ENCODE data around the gene CHAF1A.

DNA sequence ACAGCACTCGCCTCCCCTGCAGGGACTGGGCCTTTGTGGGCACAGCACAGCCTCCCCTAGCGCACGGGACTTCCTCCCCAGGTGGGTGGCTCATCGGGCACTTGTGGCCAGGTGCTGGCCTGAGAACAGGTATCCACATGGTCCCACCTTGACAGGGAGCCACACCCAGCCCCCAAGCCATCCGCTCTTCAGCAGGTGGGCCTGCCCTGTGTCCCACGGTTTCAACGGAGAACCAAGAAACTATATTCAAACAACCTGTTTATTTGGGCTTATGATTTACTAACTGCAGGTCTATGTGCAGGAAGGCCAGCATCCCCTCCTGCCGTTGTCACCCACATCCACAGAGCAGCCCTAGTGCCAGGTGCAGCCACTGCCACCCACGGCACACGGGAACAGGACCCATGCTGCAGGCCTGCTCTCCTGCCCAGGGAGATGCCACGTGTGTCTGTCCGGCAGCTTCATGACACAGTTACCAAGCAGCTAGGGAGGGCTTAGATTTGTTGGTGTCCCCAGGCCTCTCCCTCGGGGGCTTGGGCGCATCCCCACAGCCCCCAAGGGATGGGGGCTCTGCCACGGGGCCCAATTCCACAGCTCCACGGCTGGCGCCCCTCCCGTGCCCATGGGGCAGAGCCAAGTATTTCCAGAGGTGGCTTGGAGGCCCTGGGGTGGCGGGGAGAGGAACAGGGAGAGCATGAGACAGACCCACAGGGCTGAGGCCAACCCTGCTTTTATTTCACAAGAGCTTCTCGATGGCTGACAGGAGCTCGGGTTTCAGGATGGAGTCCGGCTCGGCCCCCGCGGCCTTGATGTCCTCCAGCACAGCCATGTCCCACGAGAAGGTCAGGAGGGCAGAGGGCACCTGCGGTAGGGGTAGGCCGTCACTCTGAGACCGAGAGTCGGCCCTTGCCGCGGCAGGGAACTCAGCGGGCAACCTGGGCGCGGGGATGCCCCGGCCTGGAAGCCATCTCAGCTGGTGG lies 42.6 kb downstream of the CHAF1A start:
- TF ChIP-seq, protein P1, sequence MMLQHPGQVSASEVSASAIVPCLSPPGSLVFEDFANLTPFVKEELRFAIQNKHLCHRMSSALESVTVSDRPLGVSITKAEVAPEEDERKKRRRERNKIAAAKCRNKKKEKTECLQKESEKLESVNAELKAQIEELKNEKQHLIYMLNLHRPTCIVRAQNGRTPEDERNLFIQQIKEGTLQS (IDR thresholded peaks at IDR 0.05): no peak
- TF ChIP-seq, protein P2, sequence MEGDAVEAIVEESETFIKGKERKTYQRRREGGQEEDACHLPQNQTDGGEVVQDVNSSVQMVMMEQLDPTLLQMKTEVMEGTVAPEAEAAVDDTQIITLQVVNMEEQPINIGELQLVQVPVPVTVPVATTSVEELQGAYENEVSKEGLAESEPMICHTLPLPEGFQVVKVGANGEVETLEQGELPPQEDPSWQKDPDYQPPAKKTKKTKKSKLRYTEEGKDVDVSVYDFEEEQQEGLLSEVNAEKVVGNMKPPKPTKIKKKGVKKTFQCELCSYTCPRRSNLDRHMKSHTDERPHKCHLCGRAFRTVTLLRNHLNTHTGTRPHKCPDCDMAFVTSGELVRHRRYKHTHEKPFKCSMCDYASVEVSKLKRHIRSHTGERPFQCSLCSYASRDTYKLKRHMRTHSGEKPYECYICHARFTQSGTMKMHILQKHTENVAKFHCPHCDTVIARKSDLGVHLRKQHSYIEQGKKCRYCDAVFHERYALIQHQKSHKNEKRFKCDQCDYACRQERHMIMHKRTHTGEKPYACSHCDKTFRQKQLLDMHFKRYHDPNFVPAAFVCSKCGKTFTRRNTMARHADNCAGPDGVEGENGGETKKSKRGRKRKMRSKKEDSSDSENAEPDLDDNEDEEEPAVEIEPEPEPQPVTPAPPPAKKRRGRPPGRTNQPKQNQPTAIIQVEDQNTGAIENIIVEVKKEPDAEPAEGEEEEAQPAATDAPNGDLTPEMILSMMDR (IDR thresholded peaks at IDR 0.05; ENCODE audit: low read depth, low read length, missing input control): no peak
- TF ChIP-seq RXRA (IDR thresholded peaks at IDR 0.05): no peak
- no peak for TF ChIP-seq JUND (IDR thresholded peaks at IDR 0.05)
- no peak for TF ChIP-seq RAD21 (IDR thresholded peaks at IDR 0.05)
- TF ChIP-seq YY1 (IDR thresholded peaks at IDR 0.05): no peak
- TF ChIP-seq, protein P3, sequence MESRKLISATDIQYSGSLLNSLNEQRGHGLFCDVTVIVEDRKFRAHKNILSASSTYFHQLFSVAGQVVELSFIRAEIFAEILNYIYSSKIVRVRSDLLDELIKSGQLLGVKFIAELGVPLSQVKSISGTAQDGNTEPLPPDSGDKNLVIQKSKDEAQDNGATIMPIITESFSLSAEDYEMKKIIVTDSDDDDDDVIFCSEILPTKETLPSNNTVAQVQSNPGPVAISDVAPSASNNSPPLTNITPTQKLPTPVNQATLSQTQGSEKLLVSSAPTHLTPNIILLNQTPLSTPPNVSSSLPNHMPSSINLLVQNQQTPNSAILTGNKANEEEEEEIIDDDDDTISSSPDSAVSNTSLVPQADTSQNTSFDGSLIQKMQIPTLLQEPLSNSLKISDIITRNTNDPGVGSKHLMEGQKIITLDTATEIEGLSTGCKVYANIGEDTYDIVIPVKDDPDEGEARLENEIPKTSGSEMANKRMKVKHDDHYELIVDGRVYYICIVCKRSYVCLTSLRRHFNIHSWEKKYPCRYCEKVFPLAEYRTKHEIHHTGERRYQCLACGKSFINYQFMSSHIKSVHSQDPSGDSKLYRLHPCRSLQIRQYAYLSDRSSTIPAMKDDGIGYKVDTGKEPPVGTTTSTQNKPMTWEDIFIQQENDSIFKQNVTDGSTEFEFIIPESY (IDR thresholded peaks at IDR 0.05): no peak
- TF ChIP-seq, protein P4, sequence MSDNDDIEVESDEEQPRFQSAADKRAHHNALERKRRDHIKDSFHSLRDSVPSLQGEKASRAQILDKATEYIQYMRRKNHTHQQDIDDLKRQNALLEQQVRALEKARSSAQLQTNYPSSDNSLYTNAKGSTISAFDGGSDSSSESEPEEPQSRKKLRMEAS (IDR thresholded peaks at IDR 0.05): no peak
- no peak for TF ChIP-seq TAF1 (conservative IDR thresholded peaks at IDR 0.05)
- no peak for TF ChIP-seq HNF4G (IDR thresholded peaks at IDR 0.05)
- TF ChIP-seq, protein P5, sequence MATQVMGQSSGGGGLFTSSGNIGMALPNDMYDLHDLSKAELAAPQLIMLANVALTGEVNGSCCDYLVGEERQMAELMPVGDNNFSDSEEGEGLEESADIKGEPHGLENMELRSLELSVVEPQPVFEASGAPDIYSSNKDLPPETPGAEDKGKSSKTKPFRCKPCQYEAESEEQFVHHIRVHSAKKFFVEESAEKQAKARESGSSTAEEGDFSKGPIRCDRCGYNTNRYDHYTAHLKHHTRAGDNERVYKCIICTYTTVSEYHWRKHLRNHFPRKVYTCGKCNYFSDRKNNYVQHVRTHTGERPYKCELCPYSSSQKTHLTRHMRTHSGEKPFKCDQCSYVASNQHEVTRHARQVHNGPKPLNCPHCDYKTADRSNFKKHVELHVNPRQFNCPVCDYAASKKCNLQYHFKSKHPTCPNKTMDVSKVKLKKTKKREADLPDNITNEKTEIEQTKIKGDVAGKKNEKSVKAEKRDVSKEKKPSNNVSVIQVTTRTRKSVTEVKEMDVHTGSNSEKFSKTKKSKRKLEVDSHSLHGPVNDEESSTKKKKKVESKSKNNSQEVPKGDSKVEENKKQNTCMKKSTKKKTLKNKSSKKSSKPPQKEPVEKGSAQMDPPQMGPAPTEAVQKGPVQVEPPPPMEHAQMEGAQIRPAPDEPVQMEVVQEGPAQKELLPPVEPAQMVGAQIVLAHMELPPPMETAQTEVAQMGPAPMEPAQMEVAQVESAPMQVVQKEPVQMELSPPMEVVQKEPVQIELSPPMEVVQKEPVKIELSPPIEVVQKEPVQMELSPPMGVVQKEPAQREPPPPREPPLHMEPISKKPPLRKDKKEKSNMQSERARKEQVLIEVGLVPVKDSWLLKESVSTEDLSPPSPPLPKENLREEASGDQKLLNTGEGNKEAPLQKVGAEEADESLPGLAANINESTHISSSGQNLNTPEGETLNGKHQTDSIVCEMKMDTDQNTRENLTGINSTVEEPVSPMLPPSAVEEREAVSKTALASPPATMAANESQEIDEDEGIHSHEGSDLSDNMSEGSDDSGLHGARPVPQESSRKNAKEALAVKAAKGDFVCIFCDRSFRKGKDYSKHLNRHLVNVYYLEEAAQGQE (IDR thresholded peaks at IDR 0.05): no peak
- TF ChIP-seq HNF4A (conservative IDR thresholded peaks at IDR 0.05): no peak
- TF ChIP-seq GABPA (IDR thresholded peaks at IDR 0.05 in 1 of 2, conservative IDR thresholded peaks at IDR 0.05 in 1 of 2): no peak
